ENCODE results near the gene CDC42BPA.

CDC42BPA gene

GRCh38 chr1:227213426-227213825 is 104.9 kb downstream of the CDC42BPA start:
- H3K27ac ChIP-seq, result no peak overlapping the region
- TF ChIP-seq, protein P1, sequence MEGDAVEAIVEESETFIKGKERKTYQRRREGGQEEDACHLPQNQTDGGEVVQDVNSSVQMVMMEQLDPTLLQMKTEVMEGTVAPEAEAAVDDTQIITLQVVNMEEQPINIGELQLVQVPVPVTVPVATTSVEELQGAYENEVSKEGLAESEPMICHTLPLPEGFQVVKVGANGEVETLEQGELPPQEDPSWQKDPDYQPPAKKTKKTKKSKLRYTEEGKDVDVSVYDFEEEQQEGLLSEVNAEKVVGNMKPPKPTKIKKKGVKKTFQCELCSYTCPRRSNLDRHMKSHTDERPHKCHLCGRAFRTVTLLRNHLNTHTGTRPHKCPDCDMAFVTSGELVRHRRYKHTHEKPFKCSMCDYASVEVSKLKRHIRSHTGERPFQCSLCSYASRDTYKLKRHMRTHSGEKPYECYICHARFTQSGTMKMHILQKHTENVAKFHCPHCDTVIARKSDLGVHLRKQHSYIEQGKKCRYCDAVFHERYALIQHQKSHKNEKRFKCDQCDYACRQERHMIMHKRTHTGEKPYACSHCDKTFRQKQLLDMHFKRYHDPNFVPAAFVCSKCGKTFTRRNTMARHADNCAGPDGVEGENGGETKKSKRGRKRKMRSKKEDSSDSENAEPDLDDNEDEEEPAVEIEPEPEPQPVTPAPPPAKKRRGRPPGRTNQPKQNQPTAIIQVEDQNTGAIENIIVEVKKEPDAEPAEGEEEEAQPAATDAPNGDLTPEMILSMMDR (conservative IDR thresholded peaks at IDR 0.05), result no peak

DNA sequence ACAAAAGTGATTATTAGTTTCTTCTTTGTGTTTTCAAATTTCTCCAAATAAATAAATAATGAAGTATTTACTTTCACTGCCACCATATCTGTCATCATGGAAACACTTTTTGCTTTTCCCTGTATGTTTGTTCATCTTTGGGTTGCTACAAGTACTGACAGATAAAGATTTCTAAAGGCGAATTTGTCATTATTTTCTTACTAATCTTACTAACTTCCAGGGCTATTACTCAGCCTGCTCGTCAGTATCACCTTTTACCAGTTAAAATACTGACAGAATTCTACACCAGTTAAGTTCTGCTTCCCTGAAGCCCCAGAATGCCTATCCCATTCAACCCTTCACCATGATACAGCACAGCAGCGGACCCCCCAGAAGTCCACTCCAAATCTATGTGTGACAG is 106.1 kb downstream of the CDC42BPA start:
- TF ChIP-seq, protein P1 (conservative IDR thresholded peaks at IDR 0.05), result no peak

DNA sequence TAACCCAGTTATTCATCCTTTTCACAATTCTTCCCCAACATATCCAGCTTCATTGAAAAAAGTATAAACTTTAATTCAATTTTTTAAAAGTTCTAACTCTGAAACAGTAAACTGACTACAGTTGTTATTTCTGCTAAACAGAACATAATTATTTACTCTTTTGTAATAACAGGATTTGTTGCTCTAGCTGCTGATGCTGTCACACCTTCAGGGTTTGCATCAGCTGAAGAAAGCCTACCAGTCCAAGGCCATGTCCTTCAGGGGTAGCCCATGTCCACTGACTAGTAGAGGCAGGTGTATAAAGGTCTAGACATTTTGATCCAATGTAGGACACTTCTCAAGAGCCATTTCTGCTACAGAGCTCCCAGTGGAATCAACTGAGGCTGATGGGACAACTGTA is 107.7 kb downstream of the CDC42BPA start:
- TF ChIP-seq, protein P1 (conservative IDR thresholded peaks at IDR 0.05), result no peak
- H3K27ac ChIP-seq, result no peak overlapping the region

More for the DNA sequence above, 106.1 kb downstream of the CDC42BPA start:
- H3K27ac ChIP-seq, result no peak overlapping the region

DNA sequence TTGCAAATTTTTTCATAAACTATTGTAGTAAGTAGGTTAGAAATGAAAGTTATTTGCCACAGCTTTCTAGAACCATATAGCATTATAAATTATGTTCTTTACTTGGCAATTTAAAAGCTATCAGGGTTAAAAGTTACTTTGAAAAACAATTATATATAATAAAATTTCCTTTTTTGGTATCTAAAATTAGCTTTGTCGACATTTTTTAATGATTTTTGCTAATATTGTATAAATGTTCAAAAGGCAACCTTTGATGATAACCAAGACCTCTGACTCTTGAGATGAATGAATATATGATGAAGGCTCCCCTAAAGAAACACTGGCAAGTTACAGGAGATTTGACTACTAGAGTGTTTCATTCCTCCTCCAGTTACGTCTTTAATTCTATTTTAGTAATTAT is 121.2 kb downstream of the CDC42BPA start:
- TF ChIP-seq, protein P1 (conservative IDR thresholded peaks at IDR 0.05), result no peak
- H3K27ac ChIP-seq, result no peak overlapping the region

GRCh38 chr1:227192163-227192562 is 126.1 kb downstream of the CDC42BPA start:
- TF ChIP-seq, protein P1 (conservative IDR thresholded peaks at IDR 0.05), result no peak

DNA sequence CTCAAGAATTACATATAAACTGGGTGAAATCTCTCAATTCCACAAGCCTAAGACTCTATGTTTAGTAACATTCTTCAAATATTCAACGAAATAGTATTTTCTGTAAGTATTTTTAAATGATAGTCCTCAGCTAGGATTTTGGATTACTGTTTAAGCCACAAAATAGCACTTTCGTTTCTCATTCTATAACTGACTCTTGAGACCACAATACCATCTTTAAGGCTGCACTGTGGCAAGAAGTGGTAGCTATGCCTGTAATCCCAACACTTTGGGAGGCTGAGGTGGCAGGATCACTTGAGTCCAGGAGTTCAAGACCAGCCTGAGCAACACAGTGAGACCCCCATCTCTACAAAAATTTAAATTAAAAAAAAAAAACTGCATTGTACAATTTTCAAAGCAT is 126.7 kb downstream of the CDC42BPA start:
- TF ChIP-seq, protein P1 (conservative IDR thresholded peaks at IDR 0.05), result no peak
- H3K27ac ChIP-seq, result no peak overlapping the region

More at GRCh38 chr1:227192163-227192562, 126.1 kb downstream of the CDC42BPA start:
- no peak overlapping the region for H3K27ac ChIP-seq

DNA sequence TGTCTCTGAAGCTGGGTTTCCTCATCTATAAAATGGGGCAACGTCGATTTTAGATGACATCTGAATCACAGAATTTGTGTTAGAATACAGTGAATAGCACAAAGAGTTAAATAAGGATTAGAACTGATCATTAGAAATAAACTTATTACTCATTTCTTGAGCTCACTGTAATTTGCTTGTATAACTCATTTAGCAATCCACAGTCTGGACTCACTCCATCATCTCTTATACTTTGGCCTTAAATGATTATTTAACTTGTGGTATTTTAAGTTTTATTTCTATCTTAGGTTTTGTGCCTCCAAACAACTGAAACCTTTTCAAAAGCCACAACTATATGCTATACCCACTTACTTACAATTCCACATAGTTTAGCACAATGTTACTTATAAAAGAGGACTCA is 128.0 kb downstream of the CDC42BPA start:
- no peak overlapping the region for H3K27ac ChIP-seq
- TF ChIP-seq, protein P1 (conservative IDR thresholded peaks at IDR 0.05), result no peak

Measured in VCaP (cell line).